Measurements from ENCODE around the gene PLEKHM3. TPM values are rescaled to one million over a fixed set of nuclear protein-coding genes. Genes with fewer than 3 reads are reported as not detected.

The PLEKHM3 gene
- total and polyA plus RNA-seq, 2 of the 13 experiments (the other 11 are each of a cell fraction or from before 2014, with no cell fraction given): 4.5 to 4.7 TPM

DNA sequence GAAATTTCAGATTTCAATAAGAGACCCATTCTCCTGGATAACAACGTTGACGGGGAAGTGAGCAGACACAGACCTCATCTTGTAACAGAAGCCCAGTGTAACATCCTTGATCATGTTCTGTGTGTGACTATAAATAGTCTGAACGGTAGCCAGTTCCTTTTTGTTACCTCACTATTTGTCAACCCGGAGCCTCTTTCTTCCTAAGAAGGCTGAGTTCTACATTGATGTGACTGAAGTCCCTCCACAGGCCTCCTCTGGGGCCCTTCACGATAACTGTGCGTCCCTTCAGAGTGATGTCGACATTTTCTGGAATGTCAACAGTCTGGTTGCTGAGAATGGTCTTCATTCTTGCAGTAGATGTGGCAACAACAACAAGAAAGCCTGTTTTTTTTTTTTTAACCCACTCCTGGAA, 6.3 kb upstream of the PLEKHM3 start (continued):
- TF ChIP-seq, protein P1, sequence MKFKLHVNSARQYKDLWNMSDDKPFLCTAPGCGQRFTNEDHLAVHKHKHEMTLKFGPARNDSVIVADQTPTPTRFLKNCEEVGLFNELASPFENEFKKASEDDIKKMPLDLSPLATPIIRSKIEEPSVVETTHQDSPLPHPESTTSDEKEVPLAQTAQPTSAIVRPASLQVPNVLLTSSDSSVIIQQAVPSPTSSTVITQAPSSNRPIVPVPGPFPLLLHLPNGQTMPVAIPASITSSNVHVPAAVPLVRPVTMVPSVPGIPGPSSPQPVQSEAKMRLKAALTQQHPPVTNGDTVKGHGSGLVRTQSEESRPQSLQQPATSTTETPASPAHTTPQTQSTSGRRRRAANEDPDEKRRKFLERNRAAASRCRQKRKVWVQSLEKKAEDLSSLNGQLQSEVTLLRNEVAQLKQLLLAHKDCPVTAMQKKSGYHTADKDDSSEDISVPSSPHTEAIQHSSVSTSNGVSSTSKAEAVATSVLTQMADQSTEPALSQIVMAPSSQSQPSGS (CRISPR knock-in tag; IDR thresholded peaks at IDR 0.05): peak; percentile 45; the same call in 1 of the 2 replicates
- TF ChIP-seq, protein P2, sequence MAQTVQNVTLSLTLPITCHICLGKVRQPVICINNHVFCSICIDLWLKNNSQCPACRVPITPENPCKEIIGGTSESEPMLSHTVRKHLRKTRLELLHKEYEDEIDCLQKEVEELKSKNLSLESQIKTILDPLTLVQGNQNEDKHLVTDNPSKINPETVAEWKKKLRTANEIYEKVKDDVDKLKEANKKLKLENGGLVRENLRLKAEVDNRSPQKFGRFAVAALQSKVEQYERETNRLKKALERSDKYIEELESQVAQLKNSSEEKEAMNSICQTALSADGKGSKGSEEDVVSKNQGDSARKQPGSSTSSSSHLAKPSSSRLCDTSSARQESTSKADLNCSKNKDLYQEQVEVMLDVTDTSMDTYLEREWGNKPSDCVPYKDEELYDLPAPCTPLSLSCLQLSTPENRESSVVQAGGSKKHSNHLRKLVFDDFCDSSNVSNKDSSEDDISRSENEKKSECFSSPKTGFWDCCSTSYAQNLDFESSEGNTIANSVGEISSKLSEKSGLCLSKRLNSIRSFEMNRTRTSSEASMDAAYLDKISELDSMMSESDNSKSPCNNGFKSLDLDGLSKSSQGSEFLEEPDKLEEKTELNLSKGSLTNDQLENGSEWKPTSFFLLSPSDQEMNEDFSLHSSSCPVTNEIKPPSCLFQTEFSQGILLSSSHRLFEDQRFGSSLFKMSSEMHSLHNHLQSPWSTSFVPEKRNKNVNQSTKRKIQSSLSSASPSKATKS (CRISPR knock-in tag; IDR thresholded peaks at IDR 0.05): no peak
- TF ChIP-seq ZNF564 (CRISPR knock-in tag; IDR thresholded peaks at IDR 0.05) (no peak), ZNF672 (CRISPR knock-in tag; IDR thresholded peaks at IDR 0.05) (no peak), ZFP37 (CRISPR knock-in tag; IDR thresholded peaks at IDR 0.05; ENCODE audit: borderline replicate concordance) (no peak), ARHGAP35 (CRISPR knock-in tag; IDR thresholded peaks at IDR 0.05; ENCODE audit: borderline replicate concordance) (no peak), ZNF24 (IDR thresholded peaks at IDR 0.05) (no peak), FOSL1 (CRISPR knock-in tag; IDR thresholded peaks at IDR 0.05; ENCODE audit: borderline replicate concordance) (no peak), KDM5B (CRISPR knock-in tag; IDR thresholded peaks at IDR 0.05; ENCODE audit: borderline replicate concordance) (no peak), PHB2 (IDR thresholded peaks at IDR 0.05; ENCODE audit: partially characterized antibody) (no peak)
- TF ChIP-seq, protein P3, sequence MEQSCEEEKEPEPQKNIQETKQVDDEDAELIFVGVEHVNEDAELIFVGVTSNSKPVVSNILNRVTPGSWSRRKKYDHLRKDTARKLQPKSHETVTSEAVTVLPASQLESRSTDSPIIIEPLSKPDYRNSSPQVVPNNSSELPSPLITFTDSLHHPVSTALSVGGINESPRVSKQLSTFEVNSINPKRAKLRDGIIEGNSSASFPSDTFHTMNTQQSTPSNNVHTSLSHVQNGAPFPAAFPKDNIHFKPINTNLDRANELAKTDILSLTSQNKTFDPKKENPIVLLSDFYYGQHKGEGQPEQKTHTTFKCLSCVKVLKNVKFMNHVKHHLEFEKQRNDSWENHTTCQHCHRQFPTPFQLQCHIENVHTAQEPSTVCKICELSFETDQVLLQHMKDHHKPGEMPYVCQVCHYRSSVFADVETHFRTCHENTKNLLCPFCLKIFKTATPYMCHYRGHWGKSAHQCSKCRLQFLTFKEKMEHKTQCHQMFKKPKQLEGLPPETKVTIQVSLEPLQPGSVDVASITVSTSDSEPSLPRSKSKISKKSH (CRISPR knock-in tag; IDR thresholded peaks at IDR 0.05; ENCODE audit: borderline replicate concordance): no peak
- TF ChIP-seq, protein P4, sequence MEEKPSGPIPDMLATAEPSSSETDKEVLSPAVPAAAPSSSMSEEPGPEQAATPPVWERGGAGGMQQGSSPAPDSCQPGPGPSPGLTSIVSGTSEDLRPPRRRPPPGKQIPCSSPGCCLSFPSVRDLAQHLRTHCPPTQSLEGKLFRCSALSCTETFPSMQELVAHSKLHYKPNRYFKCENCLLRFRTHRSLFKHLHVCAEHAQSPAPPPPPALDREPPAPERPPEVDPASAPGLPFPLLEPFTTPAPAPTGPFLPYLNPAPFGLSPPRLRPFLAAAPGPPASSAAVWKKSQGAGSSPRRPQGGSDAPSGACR (CRISPR knock-in tag; IDR thresholded peaks at IDR 0.05): no peak
- TF ChIP-seq, protein P5, sequence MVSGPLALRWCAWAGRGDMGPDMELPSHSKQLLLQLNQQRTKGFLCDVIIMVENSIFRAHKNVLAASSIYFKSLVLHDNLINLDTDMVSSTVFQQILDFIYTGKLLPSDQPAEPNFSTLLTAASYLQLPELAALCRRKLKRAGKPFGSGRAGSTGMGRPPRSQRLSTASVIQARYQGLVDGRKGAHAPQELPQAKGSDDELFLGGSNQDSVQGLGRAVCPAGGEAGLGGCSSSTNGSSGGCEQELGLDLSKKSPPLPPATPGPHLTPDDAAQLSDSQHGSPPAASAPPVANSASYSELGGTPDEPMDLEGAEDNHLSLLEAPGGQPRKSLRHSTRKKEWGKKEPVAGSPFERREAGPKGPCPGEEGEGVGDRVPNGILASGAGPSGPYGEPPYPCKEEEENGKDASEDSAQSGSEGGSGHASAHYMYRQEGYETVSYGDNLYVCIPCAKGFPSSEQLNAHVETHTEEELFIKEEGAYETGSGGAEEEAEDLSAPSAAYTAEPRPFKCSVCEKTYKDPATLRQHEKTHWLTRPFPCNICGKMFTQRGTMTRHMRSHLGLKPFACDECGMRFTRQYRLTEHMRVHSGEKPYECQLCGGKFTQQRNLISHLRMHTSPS (CRISPR knock-in tag; IDR thresholded peaks at IDR 0.05; ENCODE audit: low read depth): no peak
- TF ChIP-seq, protein P6, sequence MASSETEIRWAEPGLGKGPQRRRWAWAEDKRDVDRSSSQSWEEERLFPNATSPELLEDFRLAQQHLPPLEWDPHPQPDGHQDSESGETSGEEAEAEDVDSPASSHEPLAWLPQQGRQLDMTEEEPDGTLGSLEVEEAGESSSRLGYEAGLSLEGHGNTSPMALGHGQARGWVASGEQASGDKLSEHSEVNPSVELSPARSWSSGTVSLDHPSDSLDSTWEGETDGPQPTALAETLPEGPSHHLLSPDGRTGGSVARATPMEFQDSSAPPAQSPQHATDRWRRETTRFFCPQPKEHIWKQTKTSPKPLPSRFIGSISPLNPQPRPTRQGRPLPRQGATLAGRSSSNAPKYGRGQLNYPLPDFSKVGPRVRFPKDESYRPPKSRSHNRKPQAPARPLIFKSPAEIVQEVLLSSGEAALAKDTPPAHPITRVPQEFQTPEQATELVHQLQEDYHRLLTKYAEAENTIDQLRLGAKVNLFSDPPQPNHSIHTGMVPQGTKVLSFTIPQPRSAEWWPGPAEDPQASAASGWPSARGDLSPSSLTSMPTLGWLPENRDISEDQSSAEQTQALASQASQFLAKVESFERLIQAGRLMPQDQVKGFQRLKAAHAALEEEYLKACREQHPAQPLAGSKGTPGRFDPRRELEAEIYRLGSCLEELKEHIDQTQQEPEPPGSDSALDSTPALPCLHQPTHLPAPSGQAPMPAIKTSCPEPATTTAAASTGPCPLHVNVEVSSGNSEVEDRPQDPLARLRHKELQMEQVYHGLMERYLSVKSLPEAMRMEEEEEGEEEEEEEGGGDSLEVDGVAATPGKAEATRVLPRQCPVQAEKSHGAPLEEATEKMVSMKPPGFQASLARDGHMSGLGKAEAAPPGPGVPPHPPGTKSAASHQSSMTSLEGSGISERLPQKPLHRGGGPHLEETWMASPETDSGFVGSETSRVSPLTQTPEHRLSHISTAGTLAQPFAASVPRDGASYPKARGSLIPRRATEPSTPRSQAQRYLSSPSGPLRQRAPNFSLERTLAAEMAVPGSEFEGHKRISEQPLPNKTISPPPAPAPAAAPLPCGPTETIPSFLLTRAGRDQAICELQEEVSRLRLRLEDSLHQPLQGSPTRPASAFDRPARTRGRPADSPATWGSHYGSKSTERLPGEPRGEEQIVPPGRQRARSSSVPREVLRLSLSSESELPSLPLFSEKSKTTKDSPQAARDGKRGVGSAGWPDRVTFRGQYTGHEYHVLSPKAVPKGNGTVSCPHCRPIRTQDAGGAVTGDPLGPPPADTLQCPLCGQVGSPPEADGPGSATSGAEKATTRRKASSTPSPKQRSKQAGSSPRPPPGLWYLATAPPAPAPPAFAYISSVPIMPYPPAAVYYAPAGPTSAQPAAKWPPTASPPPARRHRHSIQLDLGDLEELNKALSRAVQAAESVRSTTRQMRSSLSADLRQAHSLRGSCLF (CRISPR knock-in tag; IDR thresholded peaks at IDR 0.05; ENCODE audit: borderline replicate concordance): no peak
- TF ChIP-seq, protein P7, sequence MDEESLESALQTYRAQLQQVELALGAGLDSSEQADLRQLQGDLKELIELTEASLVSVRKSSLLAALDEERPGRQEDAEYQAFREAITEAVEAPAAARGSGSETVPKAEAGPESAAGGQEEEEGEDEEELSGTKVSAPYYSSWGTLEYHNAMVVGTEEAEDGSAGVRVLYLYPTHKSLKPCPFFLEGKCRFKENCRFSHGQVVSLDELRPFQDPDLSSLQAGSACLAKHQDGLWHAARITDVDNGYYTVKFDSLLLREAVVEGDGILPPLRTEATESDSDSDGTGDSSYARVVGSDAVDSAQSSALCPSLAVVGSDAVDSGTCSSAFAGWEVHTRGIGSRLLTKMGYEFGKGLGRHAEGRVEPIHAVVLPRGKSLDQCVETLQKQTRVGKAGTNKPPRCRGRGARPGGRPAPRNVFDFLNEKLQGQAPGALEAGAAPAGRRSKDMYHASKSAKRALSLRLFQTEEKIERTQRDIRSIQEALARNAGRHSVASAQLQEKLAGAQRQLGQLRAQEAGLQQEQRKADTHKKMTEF (CRISPR knock-in tag; IDR thresholded peaks at IDR 0.05): peak; percentile 82; the same call in 1 of the 2 replicates

All from HepG2 (cell line).